Endothelial cell (in vitro differentiated cells): Measurements from ENCODE around the gene LYL1. TPM values are rescaled to one million over a fixed set of nuclear protein-coding genes. Genes with fewer than 3 reads are reported as not detected.

ENCODE experiments used
- DNase-seq: peaks from one replicate; pipeline ENCODE4 v3.0.0; 2021; ENCODE audit warnings: low spot score
- H3K27ac Mint-ChIP-seq: one replicate; pipeline ENCODE4 v1.8.0; 2021; ENCODE audit warnings: mixed read lengths, inconsistent platforms; ENCODE audit not compliant: unreplicated experiment
- H3K27me3 Mint-ChIP-seq: one replicate; pipeline ENCODE4 v1.8.0; 2021; ENCODE audit warnings: mild to moderate bottlenecking, moderate library complexity, mixed read lengths, inconsistent platforms; ENCODE audit not compliant: unreplicated experiment
- H3K36me3 Mint-ChIP-seq: one replicate; pipeline ENCODE4 v1.8.0; 2021; ENCODE audit warnings: mild to moderate bottlenecking, low read depth, mixed read lengths, inconsistent platforms; ENCODE audit not compliant: unreplicated experiment
- H3K4me1 Mint-ChIP-seq: one replicate; pipeline ENCODE4 v1.8.0; 2021; ENCODE audit warnings: mild to moderate bottlenecking, mixed read lengths, inconsistent platforms; ENCODE audit not compliant: unreplicated experiment
- H3K4me3 Mint-ChIP-seq: one replicate; pipeline ENCODE4 v1.8.0; 2021; ENCODE audit warnings: mild to moderate bottlenecking, mixed read lengths, inconsistent platforms; ENCODE audit not compliant: unreplicated experiment
- H3K9me3 Mint-ChIP-seq: one replicate; pipeline ENCODE4 v1.8.0; 2021; ENCODE audit warnings: mixed read lengths, inconsistent platforms; ENCODE audit not compliant: unreplicated experiment
- total RNA-seq: library from RNA; stranded (reverse); fragmentation: NEBNext Ultra II Directional; extraction: Animal tissue kit (Norgen Biotek cat#: 25700); gene quantifications from one replicate; pipeline ENCODE4 v1.2.1, GENCODE V29; 2021; ENCODE audit not compliant: unreplicated experiment
- TF ChIP-seq, protein P1 (sequence below): fragments of 200-600 bp; sonication (generic); IDR thresholded peaks from one replicate; pipeline ENCODE4 v1.5.0; 2021; ENCODE audit warnings: antibody characterized with exemption; ENCODE audit not compliant: unreplicated experiment

Gene LYL1
- total RNA-seq, 1 donor from 2014 or later, result 68.6 TPM

DNA sequence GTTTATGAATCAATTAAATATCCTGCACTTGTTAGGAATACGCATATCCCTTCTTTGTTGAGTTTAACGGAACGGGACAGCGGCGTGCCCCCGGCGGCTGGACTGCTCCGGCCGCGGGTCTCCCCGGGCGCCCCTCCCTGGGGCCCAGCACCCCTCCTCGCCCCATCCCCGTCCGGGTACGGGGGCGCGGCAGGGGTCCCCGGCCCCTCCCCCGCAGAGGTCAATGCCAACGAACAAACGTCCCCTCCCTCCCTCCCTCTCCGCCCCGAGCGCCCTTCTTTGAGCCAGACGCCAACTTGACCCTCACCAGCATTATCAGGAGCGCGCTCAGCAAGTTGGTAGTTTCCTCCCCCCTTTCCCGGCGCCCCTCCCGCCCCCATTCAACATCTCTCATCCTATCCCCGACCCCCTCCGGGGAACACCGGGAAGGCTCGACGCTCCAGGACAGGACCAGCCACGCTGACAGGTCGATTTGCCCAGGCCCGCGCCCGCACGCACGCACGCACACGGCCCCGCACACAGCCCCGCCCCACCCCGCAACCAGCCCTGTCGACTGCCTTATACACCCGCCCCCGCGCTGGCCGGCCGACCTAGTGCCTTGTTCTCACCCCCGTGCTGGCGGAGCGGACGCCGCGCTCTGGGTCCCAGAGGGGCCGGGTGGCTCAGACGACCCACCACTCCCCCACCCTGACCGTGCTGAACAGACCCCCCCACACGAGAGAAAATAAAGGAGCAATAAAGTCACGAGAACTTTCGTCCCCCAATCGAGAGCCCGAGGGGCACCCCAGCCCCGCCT lies 5.0 kb downstream of the LYL1 start:
- Mint-ChIP-seq H3K36me3 (peaks cover 14% of the 10 kb centered on the region), H3K4me3 (peak overlapping the region; percentile 82), H3K27me3 (peaks cover 13% of the 10 kb centered on the region), H3K4me1 (peaks cover 26% of the 10 kb centered on the region), H3K9me3 (no peaks in the 10 kb centered on the region), H3K27ac (no peak overlapping the region)
- TF ChIP-seq, protein P1, sequence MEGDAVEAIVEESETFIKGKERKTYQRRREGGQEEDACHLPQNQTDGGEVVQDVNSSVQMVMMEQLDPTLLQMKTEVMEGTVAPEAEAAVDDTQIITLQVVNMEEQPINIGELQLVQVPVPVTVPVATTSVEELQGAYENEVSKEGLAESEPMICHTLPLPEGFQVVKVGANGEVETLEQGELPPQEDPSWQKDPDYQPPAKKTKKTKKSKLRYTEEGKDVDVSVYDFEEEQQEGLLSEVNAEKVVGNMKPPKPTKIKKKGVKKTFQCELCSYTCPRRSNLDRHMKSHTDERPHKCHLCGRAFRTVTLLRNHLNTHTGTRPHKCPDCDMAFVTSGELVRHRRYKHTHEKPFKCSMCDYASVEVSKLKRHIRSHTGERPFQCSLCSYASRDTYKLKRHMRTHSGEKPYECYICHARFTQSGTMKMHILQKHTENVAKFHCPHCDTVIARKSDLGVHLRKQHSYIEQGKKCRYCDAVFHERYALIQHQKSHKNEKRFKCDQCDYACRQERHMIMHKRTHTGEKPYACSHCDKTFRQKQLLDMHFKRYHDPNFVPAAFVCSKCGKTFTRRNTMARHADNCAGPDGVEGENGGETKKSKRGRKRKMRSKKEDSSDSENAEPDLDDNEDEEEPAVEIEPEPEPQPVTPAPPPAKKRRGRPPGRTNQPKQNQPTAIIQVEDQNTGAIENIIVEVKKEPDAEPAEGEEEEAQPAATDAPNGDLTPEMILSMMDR, result no peak
- DNase-seq, result peak; percentile 47

DNA sequence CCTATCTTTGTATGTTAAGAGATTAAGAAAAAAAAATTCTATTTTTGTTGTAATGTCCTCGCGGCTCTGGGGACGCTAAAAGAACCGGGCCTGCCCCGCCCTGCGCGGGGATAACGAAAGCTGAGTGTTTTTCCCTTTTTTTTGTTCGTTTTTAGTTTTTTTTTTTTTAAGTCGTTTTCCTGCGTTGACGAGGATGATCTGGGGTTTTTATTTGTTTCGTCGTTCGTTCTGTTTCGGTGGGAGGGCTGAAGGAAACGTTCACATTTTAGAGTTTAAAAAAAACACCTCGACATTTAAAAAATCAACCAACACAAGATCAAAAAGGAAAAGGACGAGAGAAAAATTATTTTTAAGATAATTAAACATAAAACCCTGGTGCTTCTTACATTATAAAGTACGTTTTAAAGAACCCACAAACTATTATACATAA lies 5.6 kb downstream of the LYL1 start:
- peaks cover 13% of the 10 kb centered on the region for H3K27me3 Mint-ChIP-seq
- TF ChIP-seq, protein P1, result no peak
- H3K9me3 Mint-ChIP-seq, result no peaks in the 10 kb centered on the region
- H3K27ac Mint-ChIP-seq, result peak overlapping the region; percentile 65
- no peak for DNase-seq
- H3K4me3 Mint-ChIP-seq, result peak overlapping the region; percentile 83
- peaks cover 24% of the 10 kb centered on the region for H3K4me1 Mint-ChIP-seq
- H3K36me3 Mint-ChIP-seq, result peaks cover 14% of the 10 kb centered on the region

DNA sequence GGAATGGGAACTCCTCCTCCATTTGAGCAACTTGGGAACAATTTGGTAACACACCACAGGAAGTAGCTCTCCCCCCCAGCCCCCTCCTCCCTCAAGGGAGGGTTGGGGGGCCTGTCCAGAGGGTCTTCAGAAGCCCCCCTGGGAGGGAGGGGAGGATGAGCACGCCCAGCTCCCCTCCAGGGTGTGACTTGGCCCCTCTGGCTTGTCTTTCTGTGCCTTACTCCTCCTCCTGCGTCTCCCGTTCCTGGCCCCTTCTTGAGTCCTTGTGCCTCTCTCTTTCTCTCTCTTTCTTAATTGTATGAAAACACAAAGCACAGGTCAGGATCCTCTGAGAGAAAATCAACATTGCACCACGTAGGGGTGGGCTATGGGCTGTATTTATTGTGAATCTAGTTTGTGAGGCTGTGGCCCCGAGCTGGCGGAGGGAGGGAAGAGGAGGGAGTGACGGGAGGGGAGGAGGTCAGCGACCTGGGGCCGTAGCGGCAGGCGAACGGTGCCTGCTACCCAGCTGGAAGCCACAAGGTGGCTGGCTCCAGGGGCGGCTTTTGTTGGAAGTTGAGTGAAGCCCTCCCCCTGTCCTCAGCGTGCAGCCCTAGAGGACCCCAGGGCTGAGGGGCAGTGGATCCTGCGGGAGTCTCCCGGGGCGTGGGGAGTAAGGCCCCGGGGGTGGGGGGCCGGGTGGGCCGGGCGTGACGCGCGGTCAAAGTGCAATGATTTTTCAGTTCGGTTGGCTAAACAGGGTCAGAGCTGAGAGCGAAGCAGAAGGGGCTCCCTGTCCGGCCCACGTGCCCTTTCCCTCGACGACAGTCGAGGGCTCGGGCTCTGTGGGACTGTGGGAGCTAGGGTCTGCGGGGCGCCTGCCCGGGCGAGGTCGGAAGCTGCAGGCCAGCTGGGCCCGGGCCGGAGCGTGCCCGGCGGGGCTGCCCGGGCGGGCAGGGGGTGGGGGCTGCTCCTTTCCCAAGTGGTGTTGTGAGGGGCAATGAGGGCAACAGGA lies 6.4 kb downstream of the LYL1 start:
- H3K4me3 Mint-ChIP-seq, result peak overlapping the region; percentile 86
- TF ChIP-seq, protein P1, result peak; percentile 34
- peak; percentile 75 for DNase-seq
- peaks cover 10% of the 10 kb centered on the region for H3K27me3 Mint-ChIP-seq
- peaks cover 9% of the 10 kb centered on the region for H3K36me3 Mint-ChIP-seq
- H3K27ac Mint-ChIP-seq, result peak overlapping the region; percentile 55
- peaks cover 19% of the 10 kb centered on the region for H3K4me1 Mint-ChIP-seq
- no peaks in the 10 kb centered on the region for H3K9me3 Mint-ChIP-seq

DNA sequence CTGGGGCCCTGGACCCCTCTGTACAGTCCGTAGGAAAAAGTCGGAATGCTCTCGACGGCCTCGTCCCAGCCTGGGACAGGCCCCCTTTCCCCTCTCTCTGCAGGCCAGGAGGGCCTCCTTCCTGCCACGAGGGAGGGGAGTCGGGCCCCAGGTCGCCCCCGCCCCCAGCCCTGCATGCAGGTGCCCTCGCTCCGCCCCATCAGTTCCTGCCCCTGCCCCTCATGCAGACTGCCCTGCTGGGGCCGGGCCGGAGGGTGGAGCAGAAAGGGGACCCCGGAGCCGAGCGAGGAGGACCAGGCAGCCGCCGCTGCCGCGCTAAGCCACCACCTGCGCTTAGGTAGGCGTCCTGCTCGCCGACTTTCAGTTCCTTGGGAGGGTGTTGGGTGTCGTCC lies 7.3 kb downstream of the LYL1 start:
- TF ChIP-seq, protein P1, result no peak
- DNase-seq, result no peak
- H3K9me3 Mint-ChIP-seq, result no peaks in the 10 kb centered on the region
- H3K27me3 Mint-ChIP-seq, result peaks cover 10% of the 10 kb centered on the region
- peaks cover 18% of the 10 kb centered on the region for H3K4me1 Mint-ChIP-seq
- H3K4me3 Mint-ChIP-seq, result peak overlapping the region; percentile 86
- H3K36me3 Mint-ChIP-seq, result peaks cover 9% of the 10 kb centered on the region
- H3K27ac Mint-ChIP-seq, result no peak overlapping the region
